Spleen (tissue), 7 donors: Measurements from ENCODE around the gene NPHP3.

Experiments used
- POLR2A ChIP-seq, 3 donors: fragments of 450-650 bp; IDR thresholded peaks; one replicate each; pipeline ENCODE4 v1.5.1; 2017; ENCODE audit warnings: antibody characterized with exemption in 3 of 3, mild to moderate bottlenecking in 1 of 3
- POLR2AphosphoS5 ChIP-seq, 3 donors: sonication (generic); formaldehyde crosslinking; IDR thresholded peaks; one replicate each; pipeline ENCODE4 v1.5.1; 2017; ENCODE audit warnings: antibody characterized with exemption in 3 of 3
- TF ChIP-seq, protein P1 (sequence below), 11 experiments: fragments of 200-600 bp in 7 of 11; fragments of 450-650 bp in 4 of 11; sonication (generic) in 4 of 11; IDR thresholded peaks in 8 of 11; conservative IDR thresholded peaks in 3 of 11; 1 replicate in 7 of 11; 2 replicates in 4 of 11; pipeline versions ENCODE4 v1.4.0 to v1.8.0; 2016 to 2021; ENCODE audit warnings: antibody characterized with exemption in 11 of 11, inconsistent platforms in 4 of 11, mild to moderate bottlenecking in 1 of 11
- donor health status: DM: no; HTN: no; CAD: no; lungs with moderate emphysema.
- donor health status: DM: no; HTN: no; CAD: no.
- donor health status: DM: no; HTN: no; CAD: no.

DNA sequence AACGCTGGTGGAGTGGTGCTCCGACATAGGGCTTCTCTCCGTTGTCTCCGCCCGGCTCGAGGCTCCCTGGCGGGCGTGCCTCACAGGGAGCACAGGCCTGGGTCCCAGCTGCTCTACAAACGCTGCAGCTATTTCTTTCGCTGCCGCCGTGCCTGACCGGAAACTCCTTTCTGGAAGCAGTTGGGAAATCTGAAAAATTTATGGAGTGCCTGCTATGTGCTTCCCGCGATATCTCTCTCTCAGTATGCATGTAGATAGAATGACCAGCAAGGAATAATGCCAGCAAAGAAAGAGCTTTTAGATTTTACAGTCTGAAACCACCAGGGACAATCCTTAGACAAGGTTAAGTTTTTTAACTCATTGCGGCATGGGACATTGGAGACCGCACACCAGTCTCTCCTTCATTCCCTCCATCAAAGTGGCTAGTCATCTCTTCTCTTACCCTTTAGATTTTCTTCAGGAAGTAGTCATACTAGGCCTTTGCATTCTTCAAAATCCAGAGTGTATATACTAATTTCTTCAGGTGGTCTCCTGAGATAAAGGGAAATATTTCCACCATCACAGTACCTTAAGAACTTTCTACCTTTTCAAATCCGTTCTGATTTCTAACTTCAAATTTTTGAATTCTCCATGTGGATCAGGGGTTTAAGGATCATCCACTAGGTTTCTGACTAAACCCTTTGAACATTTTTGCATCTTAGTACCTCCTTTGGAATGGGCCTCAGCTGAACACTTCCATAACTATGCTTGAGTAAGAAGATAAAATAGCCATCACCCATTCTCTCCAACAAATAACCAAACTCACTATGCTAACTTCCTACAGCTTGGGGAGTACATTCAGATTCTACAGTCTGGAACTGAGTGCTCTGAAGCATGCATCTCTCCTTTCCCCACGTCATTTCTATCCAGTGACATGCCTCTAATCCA lies 1.1 kb upstream of the NPHP3 start:
- TF ChIP-seq, protein P1, sequence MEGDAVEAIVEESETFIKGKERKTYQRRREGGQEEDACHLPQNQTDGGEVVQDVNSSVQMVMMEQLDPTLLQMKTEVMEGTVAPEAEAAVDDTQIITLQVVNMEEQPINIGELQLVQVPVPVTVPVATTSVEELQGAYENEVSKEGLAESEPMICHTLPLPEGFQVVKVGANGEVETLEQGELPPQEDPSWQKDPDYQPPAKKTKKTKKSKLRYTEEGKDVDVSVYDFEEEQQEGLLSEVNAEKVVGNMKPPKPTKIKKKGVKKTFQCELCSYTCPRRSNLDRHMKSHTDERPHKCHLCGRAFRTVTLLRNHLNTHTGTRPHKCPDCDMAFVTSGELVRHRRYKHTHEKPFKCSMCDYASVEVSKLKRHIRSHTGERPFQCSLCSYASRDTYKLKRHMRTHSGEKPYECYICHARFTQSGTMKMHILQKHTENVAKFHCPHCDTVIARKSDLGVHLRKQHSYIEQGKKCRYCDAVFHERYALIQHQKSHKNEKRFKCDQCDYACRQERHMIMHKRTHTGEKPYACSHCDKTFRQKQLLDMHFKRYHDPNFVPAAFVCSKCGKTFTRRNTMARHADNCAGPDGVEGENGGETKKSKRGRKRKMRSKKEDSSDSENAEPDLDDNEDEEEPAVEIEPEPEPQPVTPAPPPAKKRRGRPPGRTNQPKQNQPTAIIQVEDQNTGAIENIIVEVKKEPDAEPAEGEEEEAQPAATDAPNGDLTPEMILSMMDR (IDR thresholded peaks at IDR 0.05 in 8 of 11, conservative IDR thresholded peaks at IDR 0.05 in 3 of 11): peak in 2 of 11 experiments; percentile 11 to 24
- TF ChIP-seq POLR2AphosphoS5 (IDR thresholded peaks at IDR 0.05) (peak in 1 of 3 donors; percentile 64), POLR2A (IDR thresholded peaks at IDR 0.05) (no peak)
